SKM-1 treated with dmso at 0.1 percent for 144 hours (cell line): Measurements from ENCODE around the gene ASB13.

ENCODE experiments used
- DNase-seq: peaks from one replicate; lab custom pipeline; 2025; ENCODE audit not compliant: unreplicated experiment; lab: John Stamatoyannopoulos, UW

ASB13 gene

GRCh38 chr10:5591336-5591824 lies 75.0 kb downstream of the ASB13 start:
- DNase-seq: no peak

- no peak for DNase-seq
These were observed 75.6 kb downstream of the ASB13 start for GRCh38 chr10:5590816-5591215.

- no peak for DNase-seq
These were observed 76.5 kb downstream of the ASB13 start for GRCh38 chr10:5589661-5590511.

GRCh38 chr10:5589011-5589660 lies 77.3 kb downstream of the ASB13 start:
- no peak for DNase-seq
